Large intestine (tissue), 3 donors: ENCODE data around the gene RAPGEF2. TPM values are rescaled to one million over a fixed set of nuclear protein-coding genes. Genes with fewer than 3 reads are reported as not detected.

Source experiments
- DNase-seq, 2 donors: peaks; one replicate each; pipeline versions ENCODE4 v3.0.0 to v3.0.0-alpha.2; 2013
- H3K27ac ChIP-seq: one replicate; pipeline ENCODE4 v1.5.1; 2013; ENCODE audit warnings: low read length
- H3K27me3 ChIP-seq: 2 replicates; pipeline ENCODE4 v1.6.1; 2013; ENCODE audit warnings: low read length; ENCODE audit not compliant: control insufficient read depth, insufficient read depth
- H3K36me3 ChIP-seq: 2 replicates; pipeline ENCODE4 v1.6.1; 2013; ENCODE audit warnings: low read length; ENCODE audit not compliant: control insufficient read depth, insufficient read depth
- H3K4me1 ChIP-seq: one replicate; pipeline ENCODE4 v1.6.1; 2013; ENCODE audit warnings: low read length; ENCODE audit not compliant: control insufficient read depth, insufficient read depth
- H3K4me3 ChIP-seq: one replicate; pipeline ENCODE4 v1.5.1; 2013; ENCODE audit warnings: low read length
- H3K9me3 ChIP-seq: one replicate; pipeline ENCODE4 v1.6.1; 2013; ENCODE audit warnings: mild to moderate bottlenecking, low read depth, low read length, moderate library complexity; ENCODE audit not compliant: control insufficient read depth
- WGBS: methylation state at CpG from one replicate; pipeline ENCODE4 v1.1.5; 2013; ENCODE audit warnings: low lambda C conversion rate; ENCODE audit not compliant: insufficient coverage; 5-methylcytosine and 5-hydroxymethylcytosine counted together
- polyA plus RNA-seq: library from polyadenylated mRNA; unstranded; fragments of 120-200 nt; gene quantifications from one replicate; pipeline ENCODE4 v1.2.1, GENCODE V29; 2013

The RAPGEF2 gene
- polyA plus RNA-seq, 1 donor, result 43.4 TPM

GRCh38 chr4:159131564-159131963 is 28.7 kb downstream of the RAPGEF2 start:
- no peak overlapping the region for H3K4me3 ChIP-seq
- no peak overlapping the region for H3K27ac ChIP-seq
- H3K36me3 ChIP-seq, result no peaks in the 10 kb centered on the region
- no peak for DNase-seq
- H3K27me3 ChIP-seq, result no peaks in the 10 kb centered on the region
- no peaks in the 10 kb centered on the region for H3K9me3 ChIP-seq
- H3K4me1 ChIP-seq, result no peaks in the 10 kb centered on the region
- WGBS, result no CpG with 5 or more reads among the region's 6 CpGs

- Histone ChIP-seq H3K4me3 (no peak overlapping the region), H3K9me3 (no peaks in the 10 kb centered on the region), H3K36me3 (no peaks in the 10 kb centered on the region), H3K4me1 (no peaks in the 10 kb centered on the region), H3K27ac (no peak overlapping the region), H3K27me3 (no peaks in the 10 kb centered on the region)
- DNase-seq, result no peak
- no CpG with 5 or more reads among the region's 2 CpGs for WGBS
Measured at GRCh38 chr4:159134429-159134828, 31.6 kb downstream of the RAPGEF2 start.

- no peaks in the 10 kb centered on the region for H3K9me3 ChIP-seq
- H3K27me3 ChIP-seq, result no peaks in the 10 kb centered on the region
- no peak overlapping the region for H3K27ac ChIP-seq
- no peaks in the 10 kb centered on the region for H3K36me3 ChIP-seq
- H3K4me3 ChIP-seq, result no peak overlapping the region
- peak; percentile 36 to 60 for DNase-seq
- no peaks in the 10 kb centered on the region for H3K4me1 ChIP-seq
Measured at GRCh38 chr4:159137176-159137575, 34.3 kb downstream of the RAPGEF2 start.

GRCh38 chr4:159138436-159138835 is 35.6 kb downstream of the RAPGEF2 start:
- Histone ChIP-seq H3K27me3 (no peaks in the 10 kb centered on the region), H3K36me3 (no peaks in the 10 kb centered on the region), H3K27ac (no peak overlapping the region), H3K4me3 (no peak overlapping the region), H3K9me3 (no peaks in the 10 kb centered on the region), H3K4me1 (no peaks in the 10 kb centered on the region)
- no peak for DNase-seq

- no peaks in the 10 kb centered on the region for H3K36me3 ChIP-seq
- H3K4me3 ChIP-seq, result no peak overlapping the region
- no peaks in the 10 kb centered on the region for H3K9me3 ChIP-seq
- H3K27me3 ChIP-seq, result no peaks in the 10 kb centered on the region
- peak in 1 of 2 donors; percentile 9 for DNase-seq
- WGBS, result 0% methylated on average over 1 of the region's 4 CpGs
- H3K4me1 ChIP-seq, result no peaks in the 10 kb centered on the region
- no peak overlapping the region for H3K27ac ChIP-seq
Measured at GRCh38 chr4:159141193-159141592, 38.3 kb downstream of the RAPGEF2 start.

- H3K36me3 ChIP-seq, result no peaks in the 10 kb centered on the region
- H3K9me3 ChIP-seq, result no peaks in the 10 kb centered on the region
- H3K4me1 ChIP-seq, result no peaks in the 10 kb centered on the region
- DNase-seq, result no peak
- 88% methylated on average over 3 of the region's 3 CpGs for WGBS
- H3K27me3 ChIP-seq, result no peaks in the 10 kb centered on the region
- no peak overlapping the region for H3K4me3 ChIP-seq
- no peak overlapping the region for H3K27ac ChIP-seq
Measured at GRCh38 chr4:159142241-159142640, 39.4 kb downstream of the RAPGEF2 start.

- Histone ChIP-seq H3K27ac (no peak overlapping the region), H3K9me3 (no peaks in the 10 kb centered on the region), H3K4me3 (no peak overlapping the region), H3K36me3 (no peaks in the 10 kb centered on the region), H3K27me3 (no peaks in the 10 kb centered on the region), H3K4me1 (no peaks in the 10 kb centered on the region)
- no peak for DNase-seq
- WGBS, result 94% methylated on average over 2 of the region's 5 CpGs
Measured at GRCh38 chr4:159142681-159143384, 40.0 kb downstream of the RAPGEF2 start.

- no peaks in the 10 kb centered on the region for H3K9me3 ChIP-seq
- H3K27me3 ChIP-seq, result no peaks in the 10 kb centered on the region
- H3K4me1 ChIP-seq, result no peaks in the 10 kb centered on the region
- no peak for DNase-seq
- no CpG with 5 or more reads among the region's 3 CpGs for WGBS
- no peak overlapping the region for H3K4me3 ChIP-seq
- no peaks in the 10 kb centered on the region for H3K36me3 ChIP-seq
- no peak overlapping the region for H3K27ac ChIP-seq
Measured at GRCh38 chr4:159143687-159144086, 40.8 kb downstream of the RAPGEF2 start.

- no peak overlapping the region for H3K27ac ChIP-seq
- no peaks in the 10 kb centered on the region for H3K9me3 ChIP-seq
- DNase-seq, result no peak
- no peaks in the 10 kb centered on the region for H3K4me1 ChIP-seq
- 96% methylated on average over 3 of the region's 4 CpGs for WGBS
- H3K27me3 ChIP-seq, result no peaks in the 10 kb centered on the region
- no peaks in the 10 kb centered on the region for H3K36me3 ChIP-seq
- H3K4me3 ChIP-seq, result no peak overlapping the region
Measured at GRCh38 chr4:159144112-159144694, 41.3 kb downstream of the RAPGEF2 start.

- Histone ChIP-seq H3K9me3 (no peaks in the 10 kb centered on the region), H3K27ac (no peak overlapping the region), H3K4me1 (no peaks in the 10 kb centered on the region), H3K36me3 (no peaks in the 10 kb centered on the region), H3K4me3 (no peak overlapping the region), H3K27me3 (no peaks in the 10 kb centered on the region)
- WGBS, result 100% methylated on average over 1 of the region's 4 CpGs
- no peak for DNase-seq
Measured at GRCh38 chr4:159145318-159145991, 42.6 kb downstream of the RAPGEF2 start.

GRCh38 chr4:159145992-159146330 is 43.1 kb downstream of the RAPGEF2 start:
- Histone ChIP-seq H3K9me3 (no peaks in the 10 kb centered on the region), H3K27ac (no peak overlapping the region), H3K4me3 (no peak overlapping the region), H3K27me3 (no peaks in the 10 kb centered on the region), H3K36me3 (no peaks in the 10 kb centered on the region), H3K4me1 (peaks cover 3% of the 10 kb centered on the region)
- DNase-seq, result no peak
- WGBS, result 100% methylated on average over 1 of the region's 1 CpG
